ENCODE measurements around the gene RAP1GAP2. TPM values are rescaled to one million over a fixed set of nuclear protein-coding genes. Genes with fewer than 3 reads are reported as not detected.

The RAP1GAP2 gene
- total RNA-seq, 4 donors from 2014 or later: 10.8 to 18.3 (median 12.6) TPM

DNA sequence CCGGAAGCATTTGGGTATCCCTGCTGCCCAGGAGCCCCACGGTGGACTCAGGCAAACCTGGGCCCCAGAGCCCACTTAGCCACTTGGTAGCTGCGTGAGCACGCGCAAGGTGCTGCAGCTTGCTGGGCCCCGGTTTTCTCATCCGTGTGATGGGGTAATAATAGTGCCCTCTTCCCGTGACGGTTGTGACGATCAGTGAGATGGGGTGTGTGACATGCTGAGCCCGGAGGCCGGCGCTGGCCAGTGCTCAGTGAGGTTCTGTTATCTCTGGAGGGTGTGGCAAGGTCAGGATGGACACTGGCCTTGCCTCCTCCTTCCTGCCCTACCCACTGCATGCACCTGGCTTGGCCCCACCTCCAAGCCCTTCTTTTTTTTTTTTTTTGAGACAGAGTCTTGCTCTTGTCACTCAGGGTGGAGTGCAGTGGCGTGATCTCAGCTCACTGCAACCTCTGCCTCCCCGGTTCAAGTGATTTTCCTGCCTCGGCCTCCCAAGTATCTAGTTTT, 82.6 kb downstream of the RAP1GAP2 start:
- peaks cover 5% of the 10 kb centered on the region for H3K4me1 ChIP-seq
- WGBS: 91% methylated on average over 14 of the region's 16 CpGs
- H3K36me3 ChIP-seq: no peaks in the 10 kb centered on the region
- no peak overlapping the region for H3K4me3 ChIP-seq
- no peaks in the 10 kb centered on the region for H3K9me3 ChIP-seq
- H3K27me3 ChIP-seq: no peaks in the 10 kb centered on the region
- TF ChIP-seq EP300 (IDR thresholded peaks at IDR 0.05): no peak
- no peak for DNase-seq (ENCODE audit: low spot score in 2 of 2)
- no peak overlapping the region for H3K27ac ChIP-seq

DNA sequence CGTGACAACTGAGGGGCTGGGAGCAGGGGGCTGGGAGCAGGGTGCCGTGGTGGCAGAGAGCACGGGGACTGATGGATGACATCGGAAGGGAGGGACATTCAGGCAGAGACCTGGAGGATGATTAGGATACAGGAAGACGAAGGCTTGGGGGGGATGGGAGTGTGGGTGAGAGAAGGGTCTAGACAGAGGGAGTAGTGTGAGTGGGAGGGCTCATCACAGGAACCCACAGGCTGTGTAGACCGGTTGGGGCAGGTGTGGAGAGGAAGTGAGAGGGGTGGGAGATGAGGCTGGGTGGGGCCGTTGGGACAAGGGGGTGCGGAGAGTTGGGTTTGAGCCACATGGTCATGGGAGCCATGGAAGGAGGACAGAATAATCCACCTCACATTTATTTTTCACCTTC, 83.8 kb downstream of the RAP1GAP2 start:
- H3K4me3 ChIP-seq: no peak overlapping the region
- 75% methylated on average over 8 of the region's 8 CpGs for WGBS
- no peaks in the 10 kb centered on the region for H3K27me3 ChIP-seq
- no peak overlapping the region for H3K27ac ChIP-seq
- TF ChIP-seq EP300 (IDR thresholded peaks at IDR 0.05) (no peak), POLR2A (IDR thresholded peaks at IDR 0.05) (no peak), POLR2AphosphoS5 (IDR thresholded peaks at IDR 0.05) (no peak)
- TF ChIP-seq, protein P1, sequence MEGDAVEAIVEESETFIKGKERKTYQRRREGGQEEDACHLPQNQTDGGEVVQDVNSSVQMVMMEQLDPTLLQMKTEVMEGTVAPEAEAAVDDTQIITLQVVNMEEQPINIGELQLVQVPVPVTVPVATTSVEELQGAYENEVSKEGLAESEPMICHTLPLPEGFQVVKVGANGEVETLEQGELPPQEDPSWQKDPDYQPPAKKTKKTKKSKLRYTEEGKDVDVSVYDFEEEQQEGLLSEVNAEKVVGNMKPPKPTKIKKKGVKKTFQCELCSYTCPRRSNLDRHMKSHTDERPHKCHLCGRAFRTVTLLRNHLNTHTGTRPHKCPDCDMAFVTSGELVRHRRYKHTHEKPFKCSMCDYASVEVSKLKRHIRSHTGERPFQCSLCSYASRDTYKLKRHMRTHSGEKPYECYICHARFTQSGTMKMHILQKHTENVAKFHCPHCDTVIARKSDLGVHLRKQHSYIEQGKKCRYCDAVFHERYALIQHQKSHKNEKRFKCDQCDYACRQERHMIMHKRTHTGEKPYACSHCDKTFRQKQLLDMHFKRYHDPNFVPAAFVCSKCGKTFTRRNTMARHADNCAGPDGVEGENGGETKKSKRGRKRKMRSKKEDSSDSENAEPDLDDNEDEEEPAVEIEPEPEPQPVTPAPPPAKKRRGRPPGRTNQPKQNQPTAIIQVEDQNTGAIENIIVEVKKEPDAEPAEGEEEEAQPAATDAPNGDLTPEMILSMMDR (IDR thresholded peaks at IDR 0.05): no peak
- H3K4me1 ChIP-seq: peaks cover 5% of the 10 kb centered on the region
- H3K36me3 ChIP-seq: no peaks in the 10 kb centered on the region
- H3K9me3 ChIP-seq: no peaks in the 10 kb centered on the region
- DNase-seq (ENCODE audit: low spot score in 2 of 2): no peak

DNA sequence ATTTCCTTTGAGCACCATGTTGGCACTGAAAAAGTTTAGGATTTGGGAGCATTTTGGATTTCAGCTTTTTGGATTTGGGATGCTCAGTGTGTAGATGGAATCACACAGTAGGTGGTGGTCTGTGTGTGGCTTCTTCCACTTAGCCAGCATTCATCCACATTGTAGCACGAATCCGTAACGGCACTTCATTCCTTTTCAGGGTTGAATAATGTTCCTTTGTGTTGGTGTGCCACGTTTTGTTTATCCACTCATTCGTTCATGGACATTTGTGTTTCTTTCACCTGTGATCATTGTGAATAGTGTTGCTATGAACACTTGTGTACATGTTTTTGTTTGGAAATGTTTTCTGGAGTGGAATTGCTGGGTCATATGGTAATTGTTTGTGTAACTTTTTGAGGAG, 85.1 kb downstream of the RAP1GAP2 start:
- no peak overlapping the region for H3K27ac ChIP-seq
- no peaks in the 10 kb centered on the region for H3K9me3 ChIP-seq
- no peak for DNase-seq (ENCODE audit: low spot score in 2 of 2)
- TF ChIP-seq EP300 (IDR thresholded peaks at IDR 0.05): no peak
- TF ChIP-seq, protein P1 (IDR thresholded peaks at IDR 0.05): no peak
- no peak for TF ChIP-seq POLR2A (IDR thresholded peaks at IDR 0.05)
- no peak for TF ChIP-seq POLR2AphosphoS5 (IDR thresholded peaks at IDR 0.05)
- peaks cover 5% of the 10 kb centered on the region for H3K4me1 ChIP-seq
- no peaks in the 10 kb centered on the region for H3K27me3 ChIP-seq
- H3K36me3 ChIP-seq: no peaks in the 10 kb centered on the region
- no peak overlapping the region for H3K4me3 ChIP-seq
- WGBS: 93% methylated on average over 5 of the region's 5 CpGs

DNA sequence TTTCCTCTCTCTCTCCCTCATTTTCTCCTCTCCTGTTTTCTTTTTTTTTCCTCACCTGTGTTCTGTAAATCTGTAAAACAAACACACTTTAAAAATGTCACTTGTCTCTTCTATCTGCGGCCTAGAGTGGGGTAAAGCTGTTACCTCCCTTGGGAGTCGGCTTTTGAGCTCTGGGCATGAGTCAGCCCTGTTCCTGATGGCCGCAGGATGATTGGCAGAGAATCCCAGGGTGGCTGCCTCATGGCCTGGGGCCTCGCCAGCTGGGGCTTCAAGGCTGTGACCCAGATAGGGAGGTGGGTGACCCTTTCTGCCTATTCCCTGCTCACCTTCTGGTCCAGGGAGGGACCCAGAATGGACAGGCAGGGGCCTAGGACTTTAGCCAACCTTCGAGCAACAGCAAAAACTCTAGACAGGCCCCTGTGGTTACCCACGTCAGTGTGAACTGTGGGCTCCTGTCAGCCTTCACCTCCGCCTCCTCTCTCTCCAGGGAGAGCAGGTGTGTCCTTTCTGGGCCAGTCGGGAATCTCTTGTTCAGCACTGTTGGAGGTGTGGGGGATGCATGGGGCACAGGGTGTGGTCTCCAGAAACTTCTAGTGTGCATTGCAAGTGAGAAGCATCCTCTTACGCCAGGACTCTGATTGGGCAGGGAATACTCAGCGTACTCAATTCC, 87.4 kb downstream of the RAP1GAP2 start:
- Histone ChIP-seq H3K4me1 (peaks cover 5% of the 10 kb centered on the region), H3K27ac (no peak overlapping the region), H3K9me3 (no peaks in the 10 kb centered on the region), H3K4me3 (no peak overlapping the region), H3K36me3 (no peaks in the 10 kb centered on the region), H3K27me3 (no peaks in the 10 kb centered on the region)
- TF ChIP-seq EP300 (IDR thresholded peaks at IDR 0.05): no peak
- TF ChIP-seq, protein P1 (IDR thresholded peaks at IDR 0.05): no peak
- TF ChIP-seq POLR2AphosphoS5 (IDR thresholded peaks at IDR 0.05): no peak
- no peak for TF ChIP-seq POLR2A (IDR thresholded peaks at IDR 0.05)
- no peak for DNase-seq (ENCODE audit: low spot score in 2 of 2)
- WGBS: 55% methylated on average over 8 of the region's 10 CpGs

DNA sequence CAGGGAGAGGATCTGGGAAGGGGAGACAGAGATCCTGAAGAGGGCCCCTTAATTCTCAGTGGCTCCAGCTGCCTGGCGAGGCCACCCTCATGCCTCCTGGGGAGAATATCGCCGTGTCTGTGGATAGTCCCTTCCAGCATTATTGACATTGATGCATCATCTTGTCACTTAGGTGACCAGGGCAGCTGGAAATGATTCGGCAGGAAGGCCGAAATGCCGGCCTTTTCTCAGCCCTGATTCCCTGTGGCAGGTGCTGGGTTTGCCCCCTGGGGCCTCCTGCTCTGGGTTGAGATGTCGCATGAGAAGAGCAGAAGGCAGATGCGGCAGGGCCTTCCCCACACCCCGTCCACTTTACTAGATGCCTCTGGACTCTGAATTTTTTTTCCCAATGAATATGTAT, 89.5 kb downstream of the RAP1GAP2 start:
- Histone ChIP-seq H3K27me3 (no peaks in the 10 kb centered on the region), H3K9me3 (no peaks in the 10 kb centered on the region), H3K27ac (no peak overlapping the region), H3K36me3 (no peaks in the 10 kb centered on the region), H3K4me3 (no peak overlapping the region), H3K4me1 (peaks cover 5% of the 10 kb centered on the region)
- WGBS: 81% methylated on average over 9 of the region's 9 CpGs
- TF ChIP-seq POLR2AphosphoS5 (IDR thresholded peaks at IDR 0.05) (no peak), POLR2A (IDR thresholded peaks at IDR 0.05) (no peak)
- DNase-seq (ENCODE audit: low spot score in 2 of 2): no peak

DNA sequence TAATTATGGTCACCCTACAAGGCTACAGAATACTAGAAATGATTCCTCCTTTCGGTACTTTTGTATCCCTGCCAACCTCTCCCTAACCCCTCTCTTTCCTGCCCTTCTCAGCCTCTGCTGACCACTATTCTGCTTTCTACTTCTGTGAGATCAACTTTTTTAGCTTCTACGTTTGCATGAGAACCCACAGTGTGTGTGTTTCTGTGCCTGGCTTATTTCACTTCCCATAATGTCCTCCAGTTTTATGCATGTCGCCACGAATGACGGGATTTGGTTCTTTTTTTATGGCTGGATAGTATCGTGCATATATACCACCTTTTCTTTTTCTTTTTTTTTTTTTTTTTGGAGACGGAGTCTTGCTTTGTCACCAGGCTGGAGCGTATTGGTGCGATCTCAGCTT, 92.1 kb downstream of the RAP1GAP2 start:
- Histone ChIP-seq H3K27me3 (no peaks in the 10 kb centered on the region), H3K4me3 (no peak overlapping the region), H3K4me1 (peaks cover 12% of the 10 kb centered on the region), H3K9me3 (no peaks in the 10 kb centered on the region), H3K36me3 (no peaks in the 10 kb centered on the region), H3K27ac (no peak overlapping the region)
- 86% methylated on average over 9 of the region's 9 CpGs for WGBS
- DNase-seq (ENCODE audit: low spot score in 2 of 2): no peak
- no peak for TF ChIP-seq POLR2AphosphoS5 (IDR thresholded peaks at IDR 0.05)
- TF ChIP-seq, protein P1 (IDR thresholded peaks at IDR 0.05): no peak
